Breast epithelium (tissue), 3 donors: ENCODE data around the gene COL8A1.

Experiments used
- POLR2A ChIP-seq: fragments of 450-650 bp; IDR thresholded peaks from one replicate; pipeline ENCODE4 v1.6.1; 2016; ENCODE audit warnings: antibody characterized with exemption, mild to moderate bottlenecking, moderate library complexity
- TF ChIP-seq, protein P1 (sequence below), 3 donors: fragments of 450-650 bp; IDR thresholded peaks; one replicate each; pipeline ENCODE4 v1.5.1; 2016 to 2017; ENCODE audit warnings: antibody characterized with exemption in 3 of 3, mild to moderate bottlenecking in 3 of 3, moderate library complexity in 3 of 3

DNA sequence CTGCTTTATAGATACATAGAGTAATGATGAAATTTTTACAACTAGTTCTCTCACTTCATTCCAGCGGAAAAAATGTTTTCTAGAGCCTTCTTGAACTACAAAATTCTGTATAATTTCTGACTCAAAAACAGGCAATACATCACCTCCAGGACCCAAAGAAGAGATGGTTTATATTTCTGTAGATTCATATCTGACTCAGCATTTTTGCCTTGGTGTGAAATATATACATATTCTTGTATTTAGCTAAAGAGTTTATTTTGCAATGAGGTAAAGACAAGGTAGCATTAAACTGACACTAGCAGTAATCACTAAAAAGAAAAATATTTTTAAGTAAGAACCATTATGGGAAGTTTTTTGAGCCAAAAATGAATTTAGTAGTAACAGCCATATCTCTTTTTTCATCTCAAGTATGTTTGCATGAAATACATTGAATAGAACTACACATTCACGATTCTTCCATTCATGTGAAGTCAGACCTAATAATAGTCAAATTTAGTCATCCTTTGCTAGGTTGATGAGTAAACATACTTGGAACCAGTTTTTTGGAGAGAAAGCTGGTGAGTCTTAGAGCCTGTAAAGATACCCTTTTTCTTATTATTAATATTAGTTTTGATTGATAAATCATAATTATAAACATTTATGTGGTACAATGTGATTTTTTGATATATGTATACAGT is 31.6 kb downstream of the COL8A1 start:
- TF ChIP-seq, protein P1, sequence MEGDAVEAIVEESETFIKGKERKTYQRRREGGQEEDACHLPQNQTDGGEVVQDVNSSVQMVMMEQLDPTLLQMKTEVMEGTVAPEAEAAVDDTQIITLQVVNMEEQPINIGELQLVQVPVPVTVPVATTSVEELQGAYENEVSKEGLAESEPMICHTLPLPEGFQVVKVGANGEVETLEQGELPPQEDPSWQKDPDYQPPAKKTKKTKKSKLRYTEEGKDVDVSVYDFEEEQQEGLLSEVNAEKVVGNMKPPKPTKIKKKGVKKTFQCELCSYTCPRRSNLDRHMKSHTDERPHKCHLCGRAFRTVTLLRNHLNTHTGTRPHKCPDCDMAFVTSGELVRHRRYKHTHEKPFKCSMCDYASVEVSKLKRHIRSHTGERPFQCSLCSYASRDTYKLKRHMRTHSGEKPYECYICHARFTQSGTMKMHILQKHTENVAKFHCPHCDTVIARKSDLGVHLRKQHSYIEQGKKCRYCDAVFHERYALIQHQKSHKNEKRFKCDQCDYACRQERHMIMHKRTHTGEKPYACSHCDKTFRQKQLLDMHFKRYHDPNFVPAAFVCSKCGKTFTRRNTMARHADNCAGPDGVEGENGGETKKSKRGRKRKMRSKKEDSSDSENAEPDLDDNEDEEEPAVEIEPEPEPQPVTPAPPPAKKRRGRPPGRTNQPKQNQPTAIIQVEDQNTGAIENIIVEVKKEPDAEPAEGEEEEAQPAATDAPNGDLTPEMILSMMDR (IDR thresholded peaks at IDR 0.05), result no peak
- no peak for TF ChIP-seq POLR2A
